HepG2 (cell line): ENCODE data around the gene FAM240A. TPM values are rescaled to one million over a fixed set of nuclear protein-coding genes. Genes with fewer than 3 reads are reported as not detected.

ENCODE experiments used
- CEBPB ChIP-seq: IDR thresholded peaks from 2 replicates; pipeline ENCODE4 v1.6.1; 2011; ENCODE audit warnings: low read depth, low read length, improper control_type of control experiment, borderline replicate concordance
- CREB1 ChIP-seq, 2 experiments: fragments of 450-650 bp in 1 of 2; IDR thresholded peaks; 2 replicates each; pipeline ENCODE4 v1.6.1; 2016 to 2017; ENCODE audit warnings: control low read depth in 1 of 2, mild to moderate bottlenecking in 1 of 2, missing compliant biosample characterization in 1 of 2, missing genetic modification characterization in 1 of 2
- FOXA3 ChIP-seq: IDR thresholded peaks from 2 replicates; pipeline ENCODE4 v1.6.1; 2016; ENCODE audit warnings: missing genetic modification reagents, missing compliant biosample characterization
- GATAD2A ChIP-seq: IDR thresholded peaks from 2 replicates; pipeline ENCODE4 v1.6.1; 2016
- ISL2 ChIP-seq: sonication (generic); formaldehyde crosslinking; IDR thresholded peaks from 2 replicates; pipeline ENCODE4 v1.5.0; 2020; ENCODE audit warnings: missing genetic modification reagents
- KAT8 ChIP-seq: IDR thresholded peaks from 2 replicates; pipeline ENCODE4 v1.6.1; 2016; ENCODE audit warnings: missing genetic modification reagents, missing compliant biosample characterization
- LCORL ChIP-seq, 2 experiments: fragments of 450-650 bp in 1 of 2; sonication (generic) in 1 of 2; formaldehyde crosslinking in 1 of 2; IDR thresholded peaks; 2 replicates each; pipeline versions ENCODE4 v1.5.0 to v1.6.1; 2017 to 2020; ENCODE audit warnings: antibody characterized with exemption in 1 of 2, missing genetic modification reagents in 1 of 2
- NCOA2 ChIP-seq: sonication (generic); formaldehyde crosslinking; IDR thresholded peaks from 2 replicates; pipeline ENCODE4 v1.8.0; 2022; ENCODE audit warnings: inconsistent platforms
- NFIC ChIP-seq: IDR thresholded peaks from 2 replicates; pipeline ENCODE4 v1.6.1; 2012; ENCODE audit warnings: mild to moderate bottlenecking, low read length, inconsistent platforms
- NFYC ChIP-seq: IDR thresholded peaks from 2 replicates; pipeline ENCODE4 v1.6.1; 2016; ENCODE audit warnings: missing genetic modification reagents, missing compliant biosample characterization
- ONECUT2 ChIP-seq: sonication (generic); formaldehyde crosslinking; IDR thresholded peaks from 2 replicates; pipeline ENCODE4 v1.4.0; 2020; ENCODE audit warnings: missing genetic modification reagents
- PHF21A ChIP-seq: sonication (generic); formaldehyde crosslinking; IDR thresholded peaks from 2 replicates; pipeline ENCODE4 v1.5.0; 2020; ENCODE audit warnings: mild to moderate bottlenecking, missing genetic modification reagents
- POGZ ChIP-seq: sonication (generic); formaldehyde crosslinking; IDR thresholded peaks from 2 replicates; pipeline ENCODE4 v1.4.0; 2020; ENCODE audit warnings: mild to moderate bottlenecking, missing genetic modification reagents
- RXRB ChIP-seq: IDR thresholded peaks from 2 replicates; pipeline ENCODE4 v1.6.1; 2016; ENCODE audit warnings: borderline replicate concordance, missing genetic modification reagents, missing compliant biosample characterization
- SPEN ChIP-seq: sonication (generic); formaldehyde crosslinking; IDR thresholded peaks from 2 replicates; pipeline ENCODE4 v1.5.1; 2020; ENCODE audit warnings: low read depth, mild to moderate bottlenecking, missing genetic modification reagents
- ZBTB21 ChIP-seq: sonication (generic); formaldehyde crosslinking; IDR thresholded peaks from 2 replicates; pipeline ENCODE4 v1.4.0; 2020; ENCODE audit warnings: missing genetic modification reagents
- ZMYM4 ChIP-seq: sonication (generic); formaldehyde crosslinking; IDR thresholded peaks from 2 replicates; pipeline ENCODE4 v1.8.1; 2023; ENCODE audit warnings: mild to moderate bottlenecking, missing genetic modification reagents
- ZNF207 ChIP-seq: fragments of 450-650 bp; IDR thresholded peaks from 2 replicates; pipeline ENCODE4 v1.6.1; 2016; ENCODE audit warnings: antibody characterized with exemption, borderline replicate concordance
- ZNF546 ChIP-seq: sonication (generic); formaldehyde crosslinking; conservative IDR thresholded peaks from 2 replicates; pipeline ENCODE4 v1.8.1; 2023; ENCODE audit warnings: mild to moderate bottlenecking, missing genetic modification reagents
- ZNF792 ChIP-seq: IDR thresholded peaks from 2 replicates; pipeline ENCODE4 v1.6.1; 2016
- ZSCAN9 ChIP-seq: IDR thresholded peaks from 2 replicates; pipeline ENCODE4 v1.6.1; 2016; ENCODE audit warnings: borderline replicate concordance
- polyA plus RNA-seq, 8 experiments: library from polyadenylated mRNA; depleted of rRNA in 3 of 8; stranded (reverse) in 7 of 8; unstranded in 1 of 8; fragments of >200 nt; fragmentation: Illumina TruSeq in 4 of 8; extraction: Trizol in 4 of 8; gene quantifications; 2 replicates each; pipeline versions ENCODE4 v1.2.1 to v1.2.3, GENCODE V29; 2011 to 2016; ENCODE audit warnings: low read depth in 4 of 8, missing spikeins in 1 of 8, mixed read lengths in 1 of 8; ENCODE audit not compliant: insufficient read depth in 1 of 8
- total RNA-seq, 5 experiments: library from RNA; depleted of rRNA; stranded (reverse); fragments of >200 nt; fragmentation: Illumina TruSeq; extraction: Trizol; gene quantifications; 2 replicates each; pipeline ENCODE4 v1.2.3, GENCODE V29; 2016; ENCODE audit warnings: low read depth in 1 of 5
- TF ChIP-seq, protein P1 (sequence below), 2 experiments: sonication (generic) in 1 of 2; formaldehyde crosslinking in 1 of 2; IDR thresholded peaks; 2 replicates each; pipeline versions ENCODE4 v1.4.0 to v1.6.1; 2016 to 2020; ENCODE audit warnings: borderline replicate concordance in 1 of 2, low read depth in 1 of 2, mild to moderate bottlenecking in 1 of 2, missing genetic modification reagents in 1 of 2
- TF ChIP-seq, protein P2 (sequence below): sonication (generic); formaldehyde crosslinking; IDR thresholded peaks from 2 replicates; pipeline ENCODE4 v1.4.0; 2020; ENCODE audit warnings: mild to moderate bottlenecking, missing genetic modification reagents
- TF ChIP-seq, protein P3 (sequence below): sonication (generic); formaldehyde crosslinking; IDR thresholded peaks from 2 replicates; pipeline ENCODE4 v1.8.0; 2022; ENCODE audit warnings: mild to moderate bottlenecking, missing genetic modification reagents; ENCODE audit not compliant: insufficient replicate concordance

FAM240A gene
- total and polyA plus RNA-seq, 2 of the 13 experiments (the other 11 are each of a cell fraction or from before 2014, with no cell fraction given), result not detected

DNA sequence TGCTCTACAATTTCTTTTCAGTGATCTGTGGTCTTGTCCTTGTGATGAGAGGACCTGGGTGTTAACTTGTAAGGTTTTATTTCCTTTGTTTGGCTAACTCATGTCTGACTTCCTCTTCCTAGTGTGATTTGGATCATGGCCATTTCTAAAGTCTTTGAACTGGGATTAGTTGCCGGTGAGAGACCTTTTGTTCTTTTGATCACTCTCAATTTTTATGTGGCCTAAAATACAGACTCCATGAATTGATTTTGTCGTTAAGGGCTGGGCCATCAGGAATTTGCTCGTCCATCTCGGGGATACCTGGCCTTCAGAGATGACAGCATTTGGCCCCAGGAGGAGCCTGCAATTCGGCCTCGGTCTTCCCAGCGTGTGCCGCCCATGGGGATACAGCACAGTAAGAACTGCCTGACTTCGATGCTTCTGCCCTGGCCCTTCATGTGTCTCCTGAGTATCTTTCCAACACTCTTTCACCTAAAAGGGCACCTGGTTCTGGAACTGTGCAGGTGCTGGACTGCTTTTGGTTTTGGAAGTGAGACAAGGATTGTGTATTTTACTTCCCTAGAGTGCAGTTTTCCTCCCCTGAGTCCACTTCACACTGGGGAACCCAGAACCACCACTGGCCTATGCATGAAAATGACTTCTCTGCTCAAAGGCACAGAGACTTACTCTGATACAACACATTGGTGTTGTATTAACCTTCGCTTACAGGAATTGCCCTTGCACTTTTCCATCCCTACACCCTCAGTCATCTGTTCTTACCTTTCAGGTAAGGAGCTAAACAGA lies 33.2 kb upstream of the FAM240A start (continued):
- TF ChIP-seq, protein P1, sequence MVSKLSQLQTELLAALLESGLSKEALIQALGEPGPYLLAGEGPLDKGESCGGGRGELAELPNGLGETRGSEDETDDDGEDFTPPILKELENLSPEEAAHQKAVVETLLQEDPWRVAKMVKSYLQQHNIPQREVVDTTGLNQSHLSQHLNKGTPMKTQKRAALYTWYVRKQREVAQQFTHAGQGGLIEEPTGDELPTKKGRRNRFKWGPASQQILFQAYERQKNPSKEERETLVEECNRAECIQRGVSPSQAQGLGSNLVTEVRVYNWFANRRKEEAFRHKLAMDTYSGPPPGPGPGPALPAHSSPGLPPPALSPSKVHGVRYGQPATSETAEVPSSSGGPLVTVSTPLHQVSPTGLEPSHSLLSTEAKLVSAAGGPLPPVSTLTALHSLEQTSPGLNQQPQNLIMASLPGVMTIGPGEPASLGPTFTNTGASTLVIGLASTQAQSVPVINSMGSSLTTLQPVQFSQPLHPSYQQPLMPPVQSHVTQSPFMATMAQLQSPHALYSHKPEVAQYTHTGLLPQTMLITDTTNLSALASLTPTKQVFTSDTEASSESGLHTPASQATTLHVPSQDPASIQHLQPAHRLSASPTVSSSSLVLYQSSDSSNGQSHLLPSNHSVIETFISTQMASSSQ (IDR thresholded peaks at IDR 0.05; ENCODE audit: low read depth), result 0 out of 2 replicates have a peak, but pooled peaks have one; percentile 54
- TF ChIP-seq, protein P1 (CRISPR knock-in tag; IDR thresholded peaks at IDR 0.05; ENCODE audit: borderline replicate concordance), result no peak
- peak; percentile 49; the same call in 1 of the 2 replicates for TF ChIP-seq PHF21A (CRISPR knock-in tag)
- TF ChIP-seq POGZ (CRISPR knock-in tag), result peak; percentile 36; the same call in 1 of the 2 replicates
- peak; percentile 48; the same call in 1 of the 2 replicates for TF ChIP-seq KAT8
- TF ChIP-seq, protein P2, sequence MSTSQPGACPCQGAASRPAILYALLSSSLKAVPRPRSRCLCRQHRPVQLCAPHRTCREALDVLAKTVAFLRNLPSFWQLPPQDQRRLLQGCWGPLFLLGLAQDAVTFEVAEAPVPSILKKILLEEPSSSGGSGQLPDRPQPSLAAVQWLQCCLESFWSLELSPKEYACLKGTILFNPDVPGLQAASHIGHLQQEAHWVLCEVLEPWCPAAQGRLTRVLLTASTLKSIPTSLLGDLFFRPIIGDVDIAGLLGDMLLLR, result no peak
- TF ChIP-seq RXRB (CRISPR knock-in tag), result peak; percentile 74
- TF ChIP-seq ZNF546 (CRISPR knock-in tag), result 0 out of 2 replicates have a peak, but pooled peaks have one; percentile 33
- no peak for TF ChIP-seq LCORL (IDR thresholded peaks at IDR 0.05)
- peak; percentile 57; the same call in 1 of the 2 replicates for TF ChIP-seq LCORL (CRISPR knock-in tag; IDR thresholded peaks at IDR 0.05)
- TF ChIP-seq CREB1 (IDR thresholded peaks at IDR 0.05), result no peak
- TF ChIP-seq CREB1 (CRISPR knock-in tag; IDR thresholded peaks at IDR 0.05), result 0 out of 2 replicates have a peak, but pooled peaks have one; percentile 19
- TF ChIP-seq FOXA3 (CRISPR knock-in tag), result peak; percentile 35; the same call in 1 of the 2 replicates
- TF ChIP-seq GATAD2A (CRISPR knock-in tag), result peak; percentile 79
- 0 out of 2 replicates have a peak, but pooled peaks have one; percentile 35 for TF ChIP-seq ZNF792 (CRISPR knock-in tag)
- TF ChIP-seq ZBTB21 (CRISPR knock-in tag), result no peak
- TF ChIP-seq NFYC (CRISPR knock-in tag), result no peak
- TF ChIP-seq ISL2 (CRISPR knock-in tag), result peak; percentile 85
- no peak for TF ChIP-seq CEBPB
- TF ChIP-seq ZNF207, result no peak
- TF ChIP-seq SPEN, result peak; percentile 31; the same call in 1 of the 2 replicates
- peak; percentile 72 for TF ChIP-seq ZMYM4
- TF ChIP-seq ZSCAN9, result peak; percentile 20; the same call in 1 of the 2 replicates
- TF ChIP-seq NCOA2 (CRISPR knock-in tag), result peak; percentile 81
- TF ChIP-seq, protein P3, sequence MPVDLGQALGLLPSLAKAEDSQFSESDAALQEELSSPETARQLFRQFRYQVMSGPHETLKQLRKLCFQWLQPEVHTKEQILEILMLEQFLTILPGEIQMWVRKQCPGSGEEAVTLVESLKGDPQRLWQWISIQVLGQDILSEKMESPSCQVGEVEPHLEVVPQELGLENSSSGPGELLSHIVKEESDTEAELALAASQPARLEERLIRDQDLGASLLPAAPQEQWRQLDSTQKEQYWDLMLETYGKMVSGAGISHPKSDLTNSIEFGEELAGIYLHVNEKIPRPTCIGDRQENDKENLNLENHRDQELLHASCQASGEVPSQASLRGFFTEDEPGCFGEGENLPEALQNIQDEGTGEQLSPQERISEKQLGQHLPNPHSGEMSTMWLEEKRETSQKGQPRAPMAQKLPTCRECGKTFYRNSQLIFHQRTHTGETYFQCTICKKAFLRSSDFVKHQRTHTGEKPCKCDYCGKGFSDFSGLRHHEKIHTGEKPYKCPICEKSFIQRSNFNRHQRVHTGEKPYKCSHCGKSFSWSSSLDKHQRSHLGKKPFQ (CRISPR knock-in tag), result peak; percentile 51
- peak; percentile 94 for TF ChIP-seq NFIC
- peak; percentile 67; the same call in 1 of the 2 replicates for TF ChIP-seq ONECUT2
